Brain microvascular endothelial cell (primary cell): ENCODE results near the gene DLGAP1.

Source experiments
- DNase-seq: peaks from one replicate; pipeline ENCODE4 v3.0.0-alpha.2; 2020
- H3K27ac ChIP-seq: fragments of 250-450 bp; sonication (Bioruptor Pico); 2 replicates; pipeline ENCODE4 v1.5.1; 2020; ENCODE audit warnings: mild to moderate bottlenecking, moderate library complexity
- H3K27me3 ChIP-seq: fragments of 250-450 bp; sonication (Bioruptor Pico); replicated peaks from 2 replicates; pipeline ENCODE4 v1.5.1; 2020; ENCODE audit warnings: mild to moderate bottlenecking
- H3K36me3 ChIP-seq: fragments of 250-450 bp; sonication (Bioruptor Pico); replicated peaks from 2 replicates; pipeline ENCODE4 v1.5.1; 2020; ENCODE audit warnings: mild to moderate bottlenecking
- H3K4me3 ChIP-seq: 2 replicates; pipeline ENCODE4 v1.5.1; 2011; ENCODE audit warnings: low read depth, mild to moderate bottlenecking, control low read depth, low read length, moderate library complexity
- in situ Hi-C: cut with HindIII; loops from 2 replicates; pipeline ENCODE4 v1.10.0; 2017; ENCODE audit warnings: low sequenced_read_pairs, low pct_ligation_motif_present
- TF ChIP-seq, protein P1 (sequence below): IDR thresholded peaks from 2 replicates; pipeline ENCODE4 v1.5.1; 2011; ENCODE audit warnings: low read depth, mild to moderate bottlenecking, moderate library complexity, low read length, control low read depth, inconsistent platforms; ENCODE audit errors: missing control alignments

The DLGAP1 gene

DNA sequence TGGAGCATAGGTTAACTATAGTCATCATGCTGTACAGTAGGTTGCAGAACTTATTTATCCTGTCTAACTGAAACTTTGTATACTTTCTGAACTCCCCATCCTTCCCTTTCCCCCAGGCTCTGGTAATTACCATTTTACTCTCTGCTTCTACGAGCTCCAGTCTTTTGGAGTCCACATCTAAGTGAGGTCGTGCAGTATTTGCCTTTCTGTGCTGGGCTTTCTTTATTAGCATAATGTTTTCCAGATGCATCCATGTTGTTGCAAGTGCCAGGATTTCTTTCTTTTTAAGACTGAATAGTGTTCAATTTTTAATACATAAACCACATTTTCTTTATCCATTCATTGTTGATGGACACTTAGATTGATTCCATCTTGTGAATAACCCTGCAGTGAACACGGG, 541.0 kb downstream of the DLGAP1 start:
- Histone ChIP-seq H3K4me3 (no peak overlapping the region), H3K27ac (no peak overlapping the region), H3K27me3 (no peaks in the 10 kb centered on the region), H3K36me3 (no peaks in the 10 kb centered on the region)
- in situ Hi-C loops: no loop called here
- DNase-seq: no peak
- TF ChIP-seq, protein P1, sequence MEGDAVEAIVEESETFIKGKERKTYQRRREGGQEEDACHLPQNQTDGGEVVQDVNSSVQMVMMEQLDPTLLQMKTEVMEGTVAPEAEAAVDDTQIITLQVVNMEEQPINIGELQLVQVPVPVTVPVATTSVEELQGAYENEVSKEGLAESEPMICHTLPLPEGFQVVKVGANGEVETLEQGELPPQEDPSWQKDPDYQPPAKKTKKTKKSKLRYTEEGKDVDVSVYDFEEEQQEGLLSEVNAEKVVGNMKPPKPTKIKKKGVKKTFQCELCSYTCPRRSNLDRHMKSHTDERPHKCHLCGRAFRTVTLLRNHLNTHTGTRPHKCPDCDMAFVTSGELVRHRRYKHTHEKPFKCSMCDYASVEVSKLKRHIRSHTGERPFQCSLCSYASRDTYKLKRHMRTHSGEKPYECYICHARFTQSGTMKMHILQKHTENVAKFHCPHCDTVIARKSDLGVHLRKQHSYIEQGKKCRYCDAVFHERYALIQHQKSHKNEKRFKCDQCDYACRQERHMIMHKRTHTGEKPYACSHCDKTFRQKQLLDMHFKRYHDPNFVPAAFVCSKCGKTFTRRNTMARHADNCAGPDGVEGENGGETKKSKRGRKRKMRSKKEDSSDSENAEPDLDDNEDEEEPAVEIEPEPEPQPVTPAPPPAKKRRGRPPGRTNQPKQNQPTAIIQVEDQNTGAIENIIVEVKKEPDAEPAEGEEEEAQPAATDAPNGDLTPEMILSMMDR: no peak

DNA sequence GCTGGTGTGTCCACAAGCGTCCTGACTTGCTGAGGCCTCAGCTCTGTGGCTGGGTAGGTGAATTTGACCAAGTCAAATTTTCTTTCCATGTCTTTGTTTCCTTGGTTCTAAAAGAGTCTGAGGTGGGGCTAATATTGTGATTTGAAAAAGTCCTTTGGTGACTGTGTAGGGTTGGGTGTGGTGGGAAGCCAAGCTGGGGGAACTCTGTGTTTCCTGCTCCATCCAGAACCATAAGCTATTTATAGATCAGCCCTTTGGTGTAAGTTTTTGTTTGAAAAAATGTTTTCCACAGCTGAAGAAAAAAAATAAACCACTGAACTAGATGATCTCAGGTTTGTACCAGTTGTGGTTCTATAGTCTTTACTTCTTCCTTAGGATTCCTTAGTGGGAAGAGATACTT, 542.4 kb downstream of the DLGAP1 start:
- DNase-seq: no peak
- Histone ChIP-seq H3K27ac (no peak overlapping the region), H3K27me3 (no peaks in the 10 kb centered on the region), H3K36me3 (no peaks in the 10 kb centered on the region), H3K4me3 (no peak overlapping the region)
- in situ Hi-C loops: no loop called here
- TF ChIP-seq, protein P1: no peak

DNA sequence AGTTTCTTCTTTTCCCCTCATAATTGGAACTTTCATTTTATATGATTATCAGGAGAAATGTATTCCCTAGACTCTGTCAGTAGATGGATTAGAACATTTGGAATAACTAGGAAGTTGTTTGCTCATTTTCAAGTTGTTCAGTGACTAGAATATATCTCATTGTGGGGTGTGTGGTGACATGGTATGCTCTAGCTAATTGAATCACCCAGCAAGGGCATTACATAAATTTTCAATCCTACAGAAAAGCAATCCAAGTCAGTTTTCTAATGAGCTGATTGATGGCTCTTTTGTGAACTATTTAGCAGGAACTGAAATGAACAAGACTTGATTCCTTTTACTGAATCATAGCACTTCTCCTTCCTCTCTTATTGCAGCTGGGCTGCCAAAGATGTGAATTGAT, 543.7 kb downstream of the DLGAP1 start:
- no peak for DNase-seq
- no peak overlapping the region for H3K4me3 ChIP-seq
- TF ChIP-seq, protein P1: no peak
- no peak overlapping the region for H3K27ac ChIP-seq
- no peaks in the 10 kb centered on the region for H3K27me3 ChIP-seq
- in situ Hi-C loops: no loop called here
- no peaks in the 10 kb centered on the region for H3K36me3 ChIP-seq

DNA sequence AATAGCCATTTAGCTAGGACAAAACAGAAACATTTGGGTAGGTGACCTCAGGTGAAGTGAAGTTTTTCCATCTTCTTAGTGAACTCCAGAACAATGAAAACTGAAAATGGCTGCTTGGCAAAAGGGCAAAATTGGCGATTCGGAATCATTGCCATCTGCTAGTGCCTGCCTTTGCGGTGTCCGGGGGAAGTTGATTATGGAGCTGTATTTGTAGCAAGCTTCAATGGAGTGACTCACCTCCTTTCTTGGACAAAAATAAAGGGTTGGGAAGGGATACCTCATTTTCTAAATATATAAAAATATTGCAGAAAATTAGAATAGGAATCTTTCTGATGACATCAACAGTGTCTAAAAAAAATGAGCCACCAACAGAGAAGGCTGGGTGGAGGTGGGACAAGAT, 544.6 kb downstream of the DLGAP1 start:
- Histone ChIP-seq H3K36me3 (no peaks in the 10 kb centered on the region), H3K4me3 (no peak overlapping the region), H3K27me3 (no peaks in the 10 kb centered on the region), H3K27ac (no peak overlapping the region)
- TF ChIP-seq, protein P1: no peak
- no peak for DNase-seq
- in situ Hi-C loops: no loop called here

DNA sequence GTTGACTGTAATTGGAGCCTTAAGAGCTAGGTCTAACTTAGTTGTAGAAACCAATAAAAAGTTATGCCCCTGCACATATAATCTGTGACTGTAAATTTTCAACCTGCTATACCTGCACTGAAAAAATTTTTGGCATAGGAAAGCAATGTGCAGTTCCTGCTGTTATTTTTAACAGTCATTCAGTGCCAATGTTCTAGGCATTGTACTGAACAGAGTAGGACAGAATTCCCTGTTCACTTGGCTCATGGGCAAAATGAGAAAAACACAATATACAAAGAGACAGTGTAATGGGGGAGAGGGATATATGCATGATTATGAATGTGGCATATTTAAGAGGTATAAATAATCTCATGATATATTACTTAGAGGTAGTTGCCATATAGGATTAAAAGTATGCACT, 547.2 kb downstream of the DLGAP1 start:
- DNase-seq: no peak
- Histone ChIP-seq H3K4me3 (no peak overlapping the region), H3K36me3 (no peaks in the 10 kb centered on the region), H3K27me3 (no peaks in the 10 kb centered on the region), H3K27ac (no peak overlapping the region)
- in situ Hi-C loops: no loop called here
- TF ChIP-seq, protein P1: no peak

DNA sequence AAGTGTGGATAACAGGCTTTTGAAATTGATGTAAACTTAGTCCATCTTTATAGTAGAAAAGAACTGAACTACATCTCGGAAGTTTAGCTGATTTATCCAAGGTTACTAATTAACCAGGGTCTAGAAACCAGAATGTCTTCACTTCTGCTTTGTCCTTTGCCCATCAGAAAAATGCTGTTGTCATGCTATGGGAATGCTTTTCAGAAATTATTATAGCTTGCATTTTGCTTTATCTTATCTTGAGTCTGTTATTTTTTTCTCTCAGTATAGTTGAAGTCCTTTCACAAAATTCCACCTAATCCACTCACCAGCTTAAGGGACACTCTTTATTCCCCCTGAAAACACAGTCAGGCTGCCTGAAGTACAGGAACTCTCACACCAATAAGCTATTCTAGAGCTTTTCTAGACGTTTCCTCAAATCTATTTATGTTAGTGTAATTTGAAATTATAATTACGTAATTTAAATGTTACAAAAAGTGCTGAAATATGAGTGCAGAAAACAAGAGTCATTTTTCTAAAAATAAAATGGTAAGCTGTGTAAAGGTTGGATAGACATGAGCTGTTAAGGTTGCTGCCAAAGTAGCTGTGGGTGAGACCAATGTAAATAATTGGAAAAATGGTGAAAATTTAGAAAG, 548.9 kb downstream of the DLGAP1 start:
- in situ Hi-C loops: no loop called here
- no peak overlapping the region for H3K27ac ChIP-seq
- DNase-seq: no peak

More for the DNA sequence above, 548.9 kb downstream of the DLGAP1 start:
- no peaks in the 10 kb centered on the region for H3K27me3 ChIP-seq
- H3K4me3 ChIP-seq: no peak overlapping the region
- TF ChIP-seq, protein P1: no peak
- no peaks in the 10 kb centered on the region for H3K36me3 ChIP-seq
